Naive thymus-derived CD4-positive, alpha-beta T cell (primary cell): ENCODE results near the gene ARFGAP2. TPM values are rescaled to one million over a fixed set of nuclear protein-coding genes. Genes with fewer than 3 reads are reported as not detected.

Experiments
- ATAC-seq: fragments of 150-1000 bp; cut with Tn5 transposase; 2 replicates; pipeline ENCODE4 v1.10.0; 2021; ENCODE audit warnings: mild to moderate bottlenecking, moderate library complexity
- CTCF ChIA-PET: fragments of 350-600 bp; sonication (Branson Sonifier 250); formaldehyde crosslinking; loops from one replicate; lab custom pipeline; 2021; ENCODE audit warnings: antibody characterized with exemption; lab: Charles Lee
- POLR2A ChIA-PET: fragments of 350-600 bp; sonication (Branson Sonifier 250); formaldehyde crosslinking; loops from one replicate; lab custom pipeline; 2021; ENCODE audit warnings: antibody characterized with exemption, inconsistent platforms; lab: Charles Lee
- DNase-seq, 9 donors: peaks; one replicate each; pipeline versions ENCODE4 v3.0.0 to v3.0.0-alpha.2; 2020 to 2022; ENCODE audit warnings: mixed read lengths in 1 of 9
- H3K27ac ChIP-seq: one replicate; pipeline ENCODE4 v1.7.0; 2013; ENCODE audit warnings: mild to moderate bottlenecking, low read depth, low read length, moderate library complexity
- H3K27me3 ChIP-seq, 2 donors: one replicate each; pipeline ENCODE4 v1.7.0; 2013; ENCODE audit warnings: low read length in 2 of 2, mild to moderate bottlenecking in 2 of 2, moderate library complexity in 2 of 2; ENCODE audit not compliant: control insufficient read depth in 2 of 2, insufficient read depth in 2 of 2
- H3K36me3 ChIP-seq, 3 experiments: 1 replicate in 2 of 3; 2 replicates in 1 of 3; pipeline ENCODE4 v1.7.0; 2013; ENCODE audit warnings: low read length in 3 of 3, mild to moderate bottlenecking in 3 of 3, moderate library complexity in 1 of 3; ENCODE audit not compliant: insufficient read depth in 3 of 3, control insufficient read depth in 2 of 3
- H3K4me1 ChIP-seq, 2 donors: one replicate each; pipeline ENCODE4 v1.7.0; 2013; ENCODE audit warnings: low read length in 2 of 2, mild to moderate bottlenecking in 2 of 2, moderate library complexity in 1 of 2; ENCODE audit not compliant: control insufficient read depth in 2 of 2, insufficient read depth in 2 of 2
- H3K4me3 ChIP-seq: 2 replicates; pipeline ENCODE4 v1.7.0; 2013; ENCODE audit warnings: mild to moderate bottlenecking, low read length
- H3K9me3 ChIP-seq, 3 experiments: 1 replicate in 2 of 3; 2 replicates in 1 of 3; pipeline ENCODE4 v1.7.0; 2013; ENCODE audit warnings: low read length in 3 of 3; ENCODE audit not compliant: control insufficient read depth in 2 of 3
- H3K27ac Mint-ChIP-seq, 9 donors: one replicate each; pipeline ENCODE4 v1.8.0; 2020 to 2022; ENCODE audit warnings: mixed read lengths in 9 of 9, mild to moderate bottlenecking in 8 of 9, moderate library complexity in 5 of 9, inconsistent platforms in 2 of 9
- H3K27me3 Mint-ChIP-seq, 5 donors: one replicate each; pipeline ENCODE4 v1.8.0; 2021 to 2022; ENCODE audit warnings: mixed read lengths in 5 of 5, mild to moderate bottlenecking in 1 of 5
- H3K36me3 Mint-ChIP-seq, 5 donors: one replicate each; pipeline ENCODE4 v1.8.0; 2020 to 2022; ENCODE audit warnings: mixed read lengths in 5 of 5, mild to moderate bottlenecking in 3 of 5, inconsistent platforms in 1 of 5
- H3K4me1 Mint-ChIP-seq, 7 donors: one replicate each; pipeline ENCODE4 v1.8.0; 2020 to 2022; ENCODE audit warnings: mixed read lengths in 7 of 7, mild to moderate bottlenecking in 3 of 7, inconsistent platforms in 1 of 7
- H3K4me3 Mint-ChIP-seq, 10 donors: one replicate each; pipeline ENCODE4 v1.8.0; 2020 to 2022; ENCODE audit warnings: mild to moderate bottlenecking in 10 of 10, mixed read lengths in 10 of 10, moderate library complexity in 6 of 10, inconsistent platforms in 2 of 10
- H3K9me3 Mint-ChIP-seq, 11 donors: one replicate each; pipeline ENCODE4 v1.8.0; 2020 to 2022; ENCODE audit warnings: mixed read lengths in 11 of 11, mild to moderate bottlenecking in 4 of 11, inconsistent platforms in 1 of 11, moderate library complexity in 1 of 11
- intact Hi-C, 2 donors: fragments of 100-400 bp; cut with micrococcal nuclease; formaldehyde crosslinking; loops; one replicate each; pipeline ENCODE4 v1.15.1; 2023
- polyA plus RNA-seq, 2 donors: library from polyadenylated mRNA; unstranded; fragments of 300-500 nt; fragmentation: Illumina TruSeq; gene quantifications; one replicate each; pipeline ENCODE4 v1.2.3, GENCODE V29; 2021
- total RNA-seq, 6 experiments: library from RNA in 5 of 6; stranded (reverse) in 5 of 6; gene quantifications; 1 replicate in 5 of 6; 2 replicates in 1 of 6; pipeline ENCODE4 v1.2.3 and lab custom pipeline; 2021 to 2026

ARFGAP2 gene
- total and polyA plus RNA-seq, 7 experiments from 2014 or later, result 107 to 220 (median 145) TPM

DNA sequence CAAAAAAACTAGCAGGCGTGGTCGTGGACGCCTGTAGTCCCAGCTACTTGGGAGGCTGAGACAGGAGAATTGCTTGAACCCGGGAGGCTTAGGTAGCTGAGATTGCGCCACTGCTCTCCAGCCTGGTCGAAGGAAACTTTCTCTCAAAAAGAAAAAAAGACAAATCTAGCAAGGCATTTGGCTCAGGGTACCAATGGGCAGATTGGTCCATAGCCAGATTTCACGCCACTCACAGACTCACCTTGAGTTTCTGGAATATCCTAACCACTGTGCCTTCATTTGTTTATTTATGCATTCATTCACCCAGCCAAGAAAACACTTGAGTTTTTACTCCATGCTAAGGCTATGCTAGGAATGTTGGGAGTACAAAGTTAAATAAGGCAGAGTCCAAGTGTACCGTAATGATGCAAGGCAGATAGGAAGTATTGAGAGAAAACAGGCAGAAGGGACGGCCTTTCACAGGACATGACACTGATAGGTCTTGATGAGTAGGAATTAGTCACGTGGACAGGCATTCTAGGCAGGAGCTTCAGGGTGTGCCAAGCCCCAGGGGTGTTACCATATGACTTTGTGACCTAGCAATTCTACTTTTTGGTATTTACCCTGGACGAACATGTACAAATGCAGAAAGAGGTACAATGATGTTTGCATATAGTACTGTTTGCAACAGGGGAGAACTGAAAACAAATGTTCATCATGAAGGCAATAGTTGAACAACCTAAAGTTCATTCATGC, 12.6 kb upstream of the ARFGAP2 start:
- intact Hi-C loops, result no loop called here
- Histone ChIP-seq H3K4me1 (peaks cover 7 to 12% of the 10 kb centered on the region in 2 donors), H3K4me3 (no peak overlapping the region), H3K36me3 (no peaks in the 10 kb centered on the region), H3K27me3 (peaks cover 0 to 8% of the 10 kb centered on the region in 2 donors), H3K9me3 (no peaks in the 10 kb centered on the region), H3K27ac (no peak overlapping the region)
- POLR2A ChIA-PET, result no interaction called here
- Mint-ChIP-seq H3K27ac (no peak overlapping the region), H3K27me3 (peaks cover 2 to 50% (median 8%) of the 10 kb centered on the region in 5 donors), H3K9me3 (peaks cover 0 to under 1% (median 0%) of the 10 kb centered on the region in 11 donors), H3K36me3 (no peaks in the 10 kb centered on the region), H3K4me3 (no peak overlapping the region), H3K4me1 (peaks cover 0 to 9% (median 5%) of the 10 kb centered on the region in 7 donors)
- CTCF ChIA-PET, result no interaction called here
- ATAC-seq, result no peak
- no peak for DNase-seq

DNA sequence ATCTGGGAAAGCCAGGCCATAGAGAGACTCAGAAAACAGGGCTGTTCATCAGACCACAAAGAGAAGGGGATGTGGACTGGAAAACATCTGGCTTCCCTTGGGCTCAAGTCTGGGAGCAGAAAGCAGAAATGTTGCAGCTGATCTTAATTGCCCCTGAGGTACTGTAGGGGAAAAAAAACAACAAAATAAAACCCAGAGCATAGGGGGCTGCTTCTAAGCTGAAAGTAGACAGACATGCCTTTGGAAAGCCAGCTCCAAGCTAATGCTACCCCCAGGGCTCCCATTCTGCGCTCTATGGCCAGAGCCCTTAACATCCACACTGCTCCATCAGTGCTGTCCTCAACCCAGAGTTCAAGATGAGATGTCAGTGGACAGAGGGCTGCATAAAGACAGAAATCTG, 11.6 kb upstream of the ARFGAP2 start:
- H3K36me3 Mint-ChIP-seq, result no peaks in the 10 kb centered on the region
- CTCF ChIA-PET, result interaction anchor here (1.0 kb wide), 1 partner anchor 223 kb away, joined by 3 read pairs; no protein-coding TSS in a partner anchor

DNA sequence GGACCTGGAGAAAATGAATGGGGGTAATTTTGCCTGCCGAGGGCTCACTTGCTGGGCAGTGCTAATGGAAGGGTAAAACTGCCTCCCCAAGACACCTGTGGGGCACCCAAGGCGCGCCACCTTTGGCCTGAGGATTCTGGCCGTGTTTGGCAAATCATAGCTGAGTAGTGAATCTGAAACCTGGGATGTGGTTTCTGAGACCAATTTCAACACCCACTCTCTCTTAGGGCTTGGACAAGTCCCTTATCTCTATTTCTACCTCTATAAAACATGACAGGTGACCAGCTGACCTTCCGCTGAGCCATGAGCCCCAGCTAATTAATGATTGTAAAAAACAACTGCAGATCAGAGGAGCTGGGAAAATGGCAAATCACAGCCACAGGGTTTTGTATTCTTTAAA, 11.0 kb upstream of the ARFGAP2 start:
- Histone ChIP-seq H3K4me1 (peaks cover 7 to 12% of the 10 kb centered on the region in 2 donors), H3K4me3 (no peak overlapping the region), H3K36me3 (no peaks in the 10 kb centered on the region), H3K27ac (no peak overlapping the region), H3K27me3 (peaks cover 0 to 14% of the 10 kb centered on the region in 2 donors), H3K9me3 (no peaks in the 10 kb centered on the region)
- ATAC-seq, result no peak
- intact Hi-C loops, result no loop called here
- Mint-ChIP-seq H3K4me3 (peak overlapping the region in 7 of 10 donors; percentile 25 to 89 (median 80)), H3K27me3 (peaks cover 4 to 49% (median 13%) of the 10 kb centered on the region in 5 donors), H3K9me3 (peaks cover 0 to 2% (median 0%) of the 10 kb centered on the region in 11 donors), H3K4me1 (peaks cover 0 to 9% (median 5%) of the 10 kb centered on the region in 7 donors), H3K27ac (no peak overlapping the region), H3K36me3 (no peaks in the 10 kb centered on the region)
- DNase-seq, result no peak
- ChIA-PET POLR2A (interaction anchor here (0.5 to 2.4 kb wide), 9 partner anchors 10 to 764 kb away, joined by 3 to 13 read pairs (median 4); partner anchors contain the start of gene DDB2), CTCF (interaction anchor here (1.0 kb wide), 1 partner anchor 224 kb away, joined by 3 read pairs; no protein-coding TSS in a partner anchor)

More for the DNA sequence above, 11.6 kb upstream of the ARFGAP2 start:
- peaks cover 7 to 12% of the 10 kb centered on the region in 2 donors for H3K4me1 ChIP-seq
- H3K4me3 Mint-ChIP-seq, result no peak overlapping the region
- peaks cover 0 to 2% (median 0%) of the 10 kb centered on the region in 11 donors for H3K9me3 Mint-ChIP-seq
- DNase-seq (no peak), ATAC-seq (no peak)
- no peak overlapping the region for H3K27ac ChIP-seq
- H3K9me3 ChIP-seq, result no peaks in the 10 kb centered on the region
- intact Hi-C loops, result no loop called here
- POLR2A ChIA-PET, result interaction anchor here (0.9 to 2.4 kb wide), 3 partner anchors 21 to 47 kb away, joined by 3 to 13 read pairs (median 4); partner anchors contain the start of gene DDB2
- H3K27me3 Mint-ChIP-seq, result peaks cover 4 to 51% (median 13%) of the 10 kb centered on the region in 5 donors
- no peaks in the 10 kb centered on the region for H3K36me3 ChIP-seq
- peaks cover 0 to 9% (median 5%) of the 10 kb centered on the region in 7 donors for H3K4me1 Mint-ChIP-seq
- no peak overlapping the region for H3K4me3 ChIP-seq
- H3K27ac Mint-ChIP-seq, result no peak overlapping the region
- peaks cover 0 to 11% of the 10 kb centered on the region in 2 donors for H3K27me3 ChIP-seq

- ChIA-PET CTCF (interaction anchor here (0.7 to 1.0 kb wide), 5 partner anchors 10 to 224 kb away, joined by 3 to 4 read pairs (median 3); partner anchors contain the start of genes ARFGAP2 and DDB2), POLR2A (interaction anchor here (0.5 to 2.4 kb wide), 9 partner anchors 9 to 765 kb away, joined by 3 to 13 read pairs (median 4); partner anchors contain the start of gene DDB2)
- peaks cover 4 to 49% (median 13%) of the 10 kb centered on the region in 5 donors for H3K27me3 Mint-ChIP-seq
- intact Hi-C loops, result loop anchor here (1.0 kb wide), 3 partner anchors 10 to 82 kb away; partner anchors contain the start of gene DDB2 (in 1 of the 2)
- Histone ChIP-seq H3K4me3 (peak overlapping the region; percentile 54), H3K27ac (no peak overlapping the region), H3K9me3 (no peaks in the 10 kb centered on the region), H3K4me1 (peaks cover 7 to 12% of the 10 kb centered on the region in 2 donors), H3K27me3 (peaks cover 0 to 14% of the 10 kb centered on the region in 2 donors), H3K36me3 (no peaks in the 10 kb centered on the region)
- peak overlapping the region in 4 of 9 donors; percentile 17 to 83 (median 27) for H3K27ac Mint-ChIP-seq
- peaks cover 0 to 9% (median 5%) of the 10 kb centered on the region in 7 donors for H3K4me1 Mint-ChIP-seq
- ATAC-seq (peak; percentile 69), DNase-seq (peak in 7 of 9 donors; percentile 29 to 52 (median 41))
- peak overlapping the region; percentile 79 to 89 (median 82) for H3K4me3 Mint-ChIP-seq
- no peaks in the 10 kb centered on the region for H3K36me3 Mint-ChIP-seq
- H3K9me3 Mint-ChIP-seq, result peaks cover 0 to 2% (median 0%) of the 10 kb centered on the region in 11 donors
Observed at GRCh38 chr11:47186700-47187695, 10.3 kb upstream of the ARFGAP2 start.

DNA sequence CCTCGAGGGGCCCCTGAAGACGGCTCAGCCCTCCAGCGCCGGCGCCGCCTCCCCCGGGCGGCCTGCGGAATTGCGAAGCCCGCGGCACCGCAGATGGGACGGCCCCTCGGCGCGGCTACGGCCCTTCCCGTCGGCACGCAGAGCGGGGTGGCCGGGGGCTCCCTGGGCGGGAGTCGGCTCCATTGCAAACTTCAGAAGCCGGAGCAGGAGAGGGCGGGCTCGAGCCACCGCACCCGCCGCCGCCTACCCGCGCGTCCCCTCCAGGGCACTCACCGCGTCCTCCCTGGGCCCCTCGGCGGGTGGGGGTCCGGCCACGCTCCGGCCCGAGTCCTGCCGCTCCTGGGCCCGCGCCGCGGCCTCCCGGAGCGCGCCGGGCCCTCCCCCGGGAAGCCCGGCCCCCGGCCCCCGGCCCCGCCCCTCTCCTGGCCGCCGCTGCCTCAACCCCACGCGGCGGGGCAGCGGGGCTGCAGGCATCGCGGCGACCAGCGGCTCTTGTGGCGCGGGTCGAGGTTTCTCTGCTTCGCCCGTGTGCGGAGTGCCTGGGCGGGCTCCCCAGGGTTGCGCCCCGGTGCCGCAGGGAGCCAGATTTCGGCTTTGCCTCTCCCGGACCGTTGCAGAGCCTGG, 9.5 kb upstream of the ARFGAP2 start, which contains the start of gene PACSIN3:
PACSIN3 (minus strand) TSS at position 359 of the 624 bp plus-strand sequence. CDS start 3,707 bp downstream, outside the sequence.
- H3K27ac ChIP-seq, result no peak within 1 kb of the TSS
- H3K9me3 ChIP-seq, result no peaks in the 10 kb centered on the region
- intact Hi-C loops, result loop anchor here (1.0 kb wide), 3 partner anchors 9 to 83 kb away; partner anchors contain the start of gene DDB2 (in 1 of the 2)
- no peaks in the 10 kb centered on the region for H3K36me3 ChIP-seq
- DNase-seq, result peak in 6 of 9 donors; percentile 16 to 66 (median 22)
- peak within 1 kb of the TSS; percentile 79 to 89 (median 82) for H3K4me3 Mint-ChIP-seq
- peak within 1 kb of the TSS in 4 of 9 donors; percentile 17 to 83 (median 27) for H3K27ac Mint-ChIP-seq
- no peaks in the 10 kb centered on the region for H3K36me3 Mint-ChIP-seq
- ATAC-seq, result peak; percentile 75
- peaks cover 0 to 14% of the 10 kb centered on the region in 2 donors for H3K27me3 ChIP-seq
- ChIA-PET CTCF (interaction anchor here (0.7 to 0.8 kb wide), 3 partner anchors 10 to 56 kb away, joined by 3 to 4 read pairs (median 4); partner anchors contain the start of genes ARFGAP2 and DDB2), POLR2A (interaction anchor here (0.9 to 2.4 kb wide), 5 partner anchors 8 to 82 kb away, joined by 3 to 13 read pairs (median 4); partner anchors contain the start of gene DDB2)
- peak within 1 kb of the TSS; percentile 54 for H3K4me3 ChIP-seq
- peaks cover 4 to 43% (median 13%) of the 10 kb centered on the region in 5 donors for H3K27me3 Mint-ChIP-seq
- H3K4me1 ChIP-seq, result peaks cover 7 to 12% of the 10 kb centered on the region in 2 donors
- peaks cover 0 to 9% (median 5%) of the 10 kb centered on the region in 7 donors for H3K4me1 Mint-ChIP-seq
- H3K9me3 Mint-ChIP-seq, result peaks cover 0 to 2% (median 0%) of the 10 kb centered on the region in 11 donors
